ENCODE data around the gene MICAL3.

Gene MICAL3

DNA sequence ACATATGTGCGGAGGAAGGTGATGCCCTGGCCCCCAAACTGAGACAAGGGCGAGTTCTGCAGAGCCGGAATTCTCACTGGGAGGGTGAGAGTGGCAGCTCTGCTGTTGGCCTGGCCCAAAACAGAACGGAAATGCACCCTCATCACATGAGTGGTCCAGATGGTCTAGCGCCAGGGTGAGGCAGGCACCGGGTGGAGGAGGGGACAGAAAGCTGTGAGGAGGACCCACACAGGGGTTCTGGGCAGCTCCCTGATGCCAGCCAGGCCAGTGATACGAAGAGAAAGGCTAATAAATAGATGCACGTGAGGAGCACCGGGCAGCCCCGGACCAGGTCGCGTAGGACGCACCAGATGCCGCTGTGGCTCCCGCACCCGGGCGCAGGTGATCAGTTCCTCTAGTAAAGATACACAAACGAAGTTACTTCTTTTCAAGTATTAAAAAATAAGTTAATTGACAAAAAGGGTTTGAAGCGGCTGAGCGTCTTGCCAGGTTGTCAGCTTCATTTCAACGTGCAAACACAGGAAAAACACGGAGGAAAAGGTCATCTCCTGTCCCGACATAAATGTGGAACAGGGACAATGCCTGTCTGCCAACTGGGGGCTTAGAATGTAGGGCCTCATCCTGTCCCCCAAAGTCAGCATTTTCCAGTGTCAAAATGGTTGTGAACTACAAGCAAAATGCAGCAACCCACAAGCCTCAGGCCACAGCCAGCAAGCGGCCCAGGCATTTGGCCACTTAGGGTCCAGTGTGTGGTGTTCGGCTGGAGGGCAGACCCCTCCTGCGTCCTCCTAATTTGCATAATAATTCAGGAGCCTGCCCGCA is 234.8 kb downstream of the MICAL3 start:
- 96% methylated on average over 27 of the region's 27 CpGs for WGBS, 2 experiments
- no peak overlapping the region for H3K27ac ChIP-seq (ENCODE audit: insufficient read depth, low read depth, low read length, poor library complexity, severe bottlenecking)
- H3K9me3 ChIP-seq (ENCODE audit: control insufficient read depth, low read length) = no peaks in the 10 kb centered on the region
- H3K4me3 ChIP-seq (ENCODE audit: insufficient read depth, low read depth, low read length) = no peak overlapping the region
- H3K36me3 ChIP-seq (ENCODE audit: control insufficient read depth, insufficient read depth, low read length) = peaks cover 3% of the 10 kb centered on the region
- H3K27me3 ChIP-seq (ENCODE audit: control insufficient read depth, insufficient read depth, low read length, poor library complexity, severe bottlenecking) = no peaks in the 10 kb centered on the region
- peaks cover 10% of the 10 kb centered on the region for H3K4me1 ChIP-seq (ENCODE audit: control insufficient read depth, insufficient read depth, low read length)

DNA sequence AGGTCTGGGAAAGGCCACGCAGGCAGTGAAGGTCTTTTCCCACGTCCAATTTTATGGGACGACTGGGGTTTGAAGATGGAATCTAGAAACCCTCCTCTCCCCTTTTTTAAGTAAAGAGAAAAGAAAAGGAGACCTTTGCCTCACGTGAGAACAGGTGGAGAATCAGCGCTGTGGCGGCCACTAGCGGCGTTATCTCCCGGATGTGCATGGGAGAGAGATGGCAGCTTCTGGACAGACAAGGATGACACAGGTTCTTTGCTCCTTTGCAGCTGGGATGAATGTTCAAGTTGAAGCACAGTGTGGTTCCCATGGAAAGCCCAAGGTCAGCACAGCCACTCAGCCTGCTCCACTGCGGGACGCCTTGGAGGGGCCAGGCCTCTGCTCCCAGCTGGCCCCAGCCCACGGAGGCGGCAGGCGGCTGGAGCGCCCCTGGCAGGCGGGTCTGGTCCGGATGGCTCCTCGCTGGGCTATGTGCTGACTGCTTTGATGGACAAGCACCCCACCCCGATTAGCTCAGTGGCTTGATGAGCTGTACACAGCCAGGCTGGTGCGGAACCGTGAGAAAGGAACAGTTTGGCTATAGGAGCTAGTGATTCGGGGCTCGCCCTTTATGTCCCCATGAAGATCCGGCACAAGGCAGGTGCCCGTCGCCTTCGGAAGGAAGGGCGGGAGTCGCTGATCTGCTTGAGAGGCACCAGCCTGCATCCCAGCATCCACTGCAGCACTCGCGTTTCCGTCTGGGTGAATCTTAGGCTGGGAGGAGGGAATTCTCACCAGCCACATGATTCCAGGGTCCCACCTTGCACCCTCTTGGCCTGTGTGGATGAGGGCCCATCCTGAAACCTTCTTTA is 235.6 kb downstream of the MICAL3 start:
- H3K27me3 ChIP-seq (ENCODE audit: control insufficient read depth, insufficient read depth, low read length, poor library complexity, severe bottlenecking) = no peaks in the 10 kb centered on the region
- 94 to 95% methylated on average over 32 of the region's 32 CpGs for WGBS, 2 experiments
- peaks cover 3% of the 10 kb centered on the region for H3K36me3 ChIP-seq (ENCODE audit: control insufficient read depth, insufficient read depth, low read length)
- H3K27ac ChIP-seq (ENCODE audit: insufficient read depth, low read depth, low read length, poor library complexity, severe bottlenecking) = no peak overlapping the region
- no peaks in the 10 kb centered on the region for H3K9me3 ChIP-seq (ENCODE audit: control insufficient read depth, low read length)
- H3K4me1 ChIP-seq (ENCODE audit: control insufficient read depth, insufficient read depth, low read length) = peaks cover 10% of the 10 kb centered on the region
- no peak overlapping the region for H3K4me3 ChIP-seq (ENCODE audit: insufficient read depth, low read depth, low read length)

DNA sequence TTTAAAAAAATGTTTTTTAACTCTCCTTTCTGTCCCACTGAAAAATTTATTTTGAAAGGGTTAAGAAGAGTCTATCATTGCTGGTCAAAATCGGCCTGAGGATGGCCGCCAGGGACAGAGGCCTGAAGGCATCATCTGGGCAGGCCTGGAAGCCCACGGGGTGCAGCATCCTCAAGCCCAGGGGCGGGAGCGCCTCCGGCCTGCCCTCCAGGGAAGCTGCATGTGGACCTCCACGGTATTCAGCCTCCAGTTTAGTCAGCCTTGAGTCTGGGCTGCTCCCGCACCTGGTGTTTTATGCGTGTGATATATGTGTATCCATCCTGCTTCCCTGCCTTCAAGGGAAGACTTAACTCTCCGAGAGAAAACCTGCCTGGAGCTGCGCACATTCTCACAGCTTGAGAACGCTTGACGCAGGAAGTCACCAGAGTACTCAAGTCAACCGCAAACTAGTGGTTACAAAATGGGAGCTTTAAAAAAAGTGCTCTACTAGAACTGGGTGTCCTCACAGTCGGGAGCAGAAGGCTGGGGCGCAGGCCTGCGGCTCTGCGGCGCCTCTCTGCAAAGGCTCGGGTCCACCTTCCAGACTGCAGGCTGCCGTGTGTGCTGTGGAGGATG is 236.5 kb downstream of the MICAL3 start:
- H3K27ac ChIP-seq (ENCODE audit: insufficient read depth, low read depth, low read length, poor library complexity, severe bottlenecking) = no peak overlapping the region
- 95% methylated on average over 21 of the region's 21 CpGs for WGBS, 2 experiments
- H3K9me3 ChIP-seq (ENCODE audit: control insufficient read depth, low read length) = no peaks in the 10 kb centered on the region
- peaks cover 3% of the 10 kb centered on the region for H3K36me3 ChIP-seq (ENCODE audit: control insufficient read depth, insufficient read depth, low read length)
- H3K27me3 ChIP-seq (ENCODE audit: control insufficient read depth, insufficient read depth, low read length, poor library complexity, severe bottlenecking) = no peaks in the 10 kb centered on the region
- H3K4me1 ChIP-seq (ENCODE audit: control insufficient read depth, insufficient read depth, low read length) = peaks cover 10% of the 10 kb centered on the region
- no peak overlapping the region for H3K4me3 ChIP-seq (ENCODE audit: insufficient read depth, low read depth, low read length)

DNA sequence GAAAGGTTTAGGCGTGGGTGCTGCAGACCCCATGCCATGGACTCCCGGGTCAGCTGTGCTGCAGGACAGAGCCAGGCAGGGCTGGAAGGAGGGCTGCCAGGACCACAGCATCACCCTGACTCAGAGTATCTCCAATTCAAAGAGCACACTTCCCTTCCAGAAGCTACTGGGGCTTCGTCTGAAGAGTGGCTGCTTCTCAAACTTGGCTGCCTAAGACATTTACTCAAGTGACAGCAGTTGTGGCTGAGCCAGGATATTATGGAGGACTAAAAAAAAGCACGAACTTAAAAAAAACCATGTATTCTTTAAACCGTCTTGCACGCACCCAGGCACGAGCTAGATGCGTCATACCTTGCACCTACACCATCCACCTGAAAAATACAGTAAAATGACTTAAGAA is 237.1 kb downstream of the MICAL3 start:
- H3K27me3 ChIP-seq (ENCODE audit: control insufficient read depth, insufficient read depth, low read length, poor library complexity, severe bottlenecking) = no peaks in the 10 kb centered on the region
- no peak overlapping the region for H3K4me3 ChIP-seq (ENCODE audit: insufficient read depth, low read depth, low read length)
- H3K4me1 ChIP-seq (ENCODE audit: control insufficient read depth, insufficient read depth, low read length) = peaks cover 10% of the 10 kb centered on the region
- no peaks in the 10 kb centered on the region for H3K9me3 ChIP-seq (ENCODE audit: control insufficient read depth, low read length)
- H3K27ac ChIP-seq (ENCODE audit: insufficient read depth, low read depth, low read length, poor library complexity, severe bottlenecking) = peak overlapping the region; percentile 91
- 84 to 87% methylated on average over 8 of the region's 8 CpGs for WGBS, 2 experiments
- peaks cover 3% of the 10 kb centered on the region for H3K36me3 ChIP-seq (ENCODE audit: control insufficient read depth, insufficient read depth, low read length)

DNA sequence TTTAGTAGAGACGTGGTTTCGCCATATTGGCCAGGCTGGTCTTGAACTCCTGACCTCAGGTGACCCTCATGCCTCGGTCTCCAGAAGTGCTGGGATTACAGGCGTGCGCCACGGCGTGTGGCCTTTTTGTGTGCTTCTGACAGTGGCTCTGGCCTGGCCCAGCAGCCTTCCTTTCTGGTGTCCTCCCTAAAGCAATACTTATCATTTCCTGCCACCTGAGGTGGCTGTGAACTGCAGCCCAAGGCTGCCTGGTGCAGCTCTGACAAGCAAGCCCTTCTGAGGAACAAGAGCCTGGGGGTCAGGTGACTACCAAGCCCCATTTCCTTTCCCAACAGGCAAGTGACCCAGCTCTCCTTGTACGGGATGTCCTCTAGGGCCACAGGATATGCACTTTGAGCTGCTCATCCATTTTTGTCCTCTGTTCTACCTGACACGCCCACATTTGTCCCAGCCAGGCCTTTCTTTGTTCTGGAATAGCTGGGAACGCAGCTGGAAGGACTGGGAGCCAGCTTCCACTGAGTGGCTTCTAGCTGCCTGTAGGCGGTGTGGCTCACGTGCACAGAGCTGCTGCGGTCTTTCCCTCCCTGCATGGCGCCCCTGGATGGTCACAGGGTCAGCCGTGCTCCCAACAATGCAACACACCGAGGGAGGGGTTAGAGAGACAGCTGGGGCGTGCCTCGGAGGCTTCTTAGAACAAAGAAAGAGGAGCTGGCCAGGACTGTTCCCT is 237.8 kb downstream of the MICAL3 start:
- Histone ChIP-seq H3K4me3 (ENCODE audit: insufficient read depth, low read depth, low read length) (no peak overlapping the region), H3K36me3 (ENCODE audit: control insufficient read depth, insufficient read depth, low read length) (peaks cover 3% of the 10 kb centered on the region), H3K4me1 (ENCODE audit: control insufficient read depth, insufficient read depth, low read length) (peaks cover 10% of the 10 kb centered on the region), H3K27me3 (ENCODE audit: control insufficient read depth, insufficient read depth, low read length, poor library complexity, severe bottlenecking) (no peaks in the 10 kb centered on the region), H3K9me3 (ENCODE audit: control insufficient read depth, low read length) (no peaks in the 10 kb centered on the region), H3K27ac (ENCODE audit: insufficient read depth, low read depth, low read length, poor library complexity, severe bottlenecking) (peak overlapping the region; percentile 91)
- 54 to 55% methylated on average over 18 of the region's 18 CpGs for WGBS, 2 experiments

DNA sequence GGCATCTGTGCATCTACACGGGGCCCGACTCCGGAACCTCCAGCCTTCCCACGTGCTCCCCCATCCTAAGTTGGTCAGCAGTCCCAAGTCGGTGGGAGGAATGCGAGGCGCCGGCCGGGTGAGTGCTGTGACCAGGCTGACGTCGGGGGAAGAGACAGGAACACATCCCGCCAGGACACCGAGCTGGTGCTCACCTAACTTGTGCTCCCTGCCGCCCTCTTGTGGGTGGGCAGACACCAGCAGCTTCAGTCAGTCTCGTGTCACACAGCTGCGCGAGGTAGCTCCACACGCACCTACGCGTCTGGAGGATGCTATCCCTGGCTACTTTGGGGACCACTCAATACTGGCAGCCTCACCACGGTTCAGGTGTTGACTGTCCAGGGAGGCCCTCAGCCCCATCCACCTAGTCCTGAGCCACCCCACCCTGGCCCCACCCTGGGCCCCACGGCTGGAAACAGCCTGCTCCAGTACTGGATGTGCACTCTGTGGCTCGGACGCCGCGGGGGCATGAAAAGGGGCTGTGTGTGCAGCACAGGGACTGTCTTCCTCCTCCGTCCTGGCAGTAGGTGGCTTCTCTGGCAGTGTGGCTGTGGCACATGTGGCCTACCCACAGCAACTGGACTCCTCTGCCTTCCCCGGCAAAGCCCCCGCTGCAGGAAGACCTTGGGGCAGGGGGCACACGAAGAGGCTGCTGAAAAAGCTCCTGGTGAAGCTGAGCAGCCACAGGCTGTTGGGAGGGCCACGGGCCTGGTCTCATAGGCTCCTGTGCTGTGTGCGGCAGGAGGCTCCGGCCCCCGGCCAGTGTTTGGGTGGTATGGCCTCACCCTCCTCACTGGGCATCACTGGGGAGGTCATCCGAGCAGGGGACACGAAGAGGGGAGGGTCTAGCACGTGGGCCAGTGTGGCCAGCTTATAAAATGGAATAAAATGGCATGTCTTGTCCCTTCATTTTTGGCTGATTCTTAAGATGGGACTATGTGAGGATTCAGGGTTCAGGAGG is 238.9 kb downstream of the MICAL3 start:
- Histone ChIP-seq H3K27me3 (ENCODE audit: control insufficient read depth, insufficient read depth, low read length, poor library complexity, severe bottlenecking) (no peaks in the 10 kb centered on the region), H3K4me3 (ENCODE audit: insufficient read depth, low read depth, low read length) (no peak overlapping the region), H3K36me3 (ENCODE audit: control insufficient read depth, insufficient read depth, low read length) (peaks cover 3% of the 10 kb centered on the region), H3K9me3 (ENCODE audit: control insufficient read depth, low read length) (no peaks in the 10 kb centered on the region), H3K4me1 (ENCODE audit: control insufficient read depth, insufficient read depth, low read length) (peaks cover 15% of the 10 kb centered on the region), H3K27ac (ENCODE audit: insufficient read depth, low read depth, low read length, poor library complexity, severe bottlenecking) (no peak overlapping the region)
- WGBS, 2 experiments = 84 to 85% methylated on average over 37 of the region's 37 CpGs

DNA sequence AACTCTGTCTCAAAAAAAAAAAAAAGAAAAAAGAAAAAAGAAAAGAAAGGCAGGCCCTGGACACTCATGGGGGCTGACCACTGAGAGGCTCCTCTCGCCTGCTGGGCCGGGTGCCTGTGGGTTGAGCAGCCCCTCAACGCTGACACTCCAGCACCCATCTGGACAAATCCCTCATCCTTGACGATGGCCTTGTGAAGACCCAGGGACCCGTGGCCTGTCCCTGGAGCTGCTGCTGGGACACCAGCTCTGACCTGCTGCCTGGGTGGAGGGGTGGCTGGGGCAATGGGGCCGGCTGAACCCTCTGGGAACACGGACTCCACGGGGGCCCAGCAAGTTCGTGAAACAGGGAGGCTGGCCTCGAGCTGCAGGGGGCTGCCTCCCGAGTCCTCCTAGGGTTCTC is 239.6 kb downstream of the MICAL3 start:
- Histone ChIP-seq H3K4me3 (ENCODE audit: insufficient read depth, low read depth, low read length) (no peak overlapping the region), H3K27me3 (ENCODE audit: control insufficient read depth, insufficient read depth, low read length, poor library complexity, severe bottlenecking) (no peaks in the 10 kb centered on the region), H3K36me3 (ENCODE audit: control insufficient read depth, insufficient read depth, low read length) (peaks cover 3% of the 10 kb centered on the region), H3K27ac (ENCODE audit: insufficient read depth, low read depth, low read length, poor library complexity, severe bottlenecking) (no peak overlapping the region), H3K9me3 (ENCODE audit: control insufficient read depth, low read length) (no peaks in the 10 kb centered on the region), H3K4me1 (ENCODE audit: control insufficient read depth, insufficient read depth, low read length) (peaks cover 15% of the 10 kb centered on the region)
- 93% methylated on average over 11 of the region's 11 CpGs for WGBS, 2 experiments

DNA sequence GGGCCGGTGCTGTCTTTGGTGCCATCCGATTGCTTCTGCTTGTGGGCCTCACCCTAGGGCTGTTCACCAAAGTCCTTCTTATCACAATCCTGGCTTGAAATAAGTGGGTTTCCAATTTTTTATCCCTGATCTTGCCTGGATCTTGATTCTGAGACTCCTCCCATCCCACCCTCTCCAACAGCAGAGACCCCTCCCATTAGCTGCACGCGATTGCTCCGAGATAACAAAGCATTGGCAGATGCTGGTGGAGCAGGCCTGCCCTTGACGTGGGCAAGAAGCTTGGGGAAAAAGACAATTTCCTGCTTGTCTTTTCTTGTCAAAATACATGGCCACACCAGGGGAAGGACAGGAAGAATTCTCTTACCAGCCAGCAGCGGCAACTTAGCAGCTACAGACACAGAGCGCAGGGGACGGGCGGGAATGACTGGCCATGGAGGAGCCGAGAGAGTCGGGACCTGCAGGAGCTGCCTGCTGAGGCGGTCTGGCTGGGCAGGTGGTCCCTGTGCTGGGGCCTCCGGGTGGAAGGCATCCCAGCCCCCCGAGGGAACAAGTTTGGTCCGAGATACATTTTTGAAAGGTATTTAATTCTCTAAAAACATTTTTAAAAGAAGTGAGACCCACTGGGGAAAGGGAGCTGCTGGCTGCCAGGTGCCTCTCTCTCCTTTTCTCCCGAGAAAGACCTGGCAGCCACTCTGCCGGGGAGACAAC is 240.4 kb downstream of the MICAL3 start:
- Histone ChIP-seq H3K27me3 (ENCODE audit: control insufficient read depth, insufficient read depth, low read length, poor library complexity, severe bottlenecking) (no peaks in the 10 kb centered on the region), H3K36me3 (ENCODE audit: control insufficient read depth, insufficient read depth, low read length) (peaks cover 3% of the 10 kb centered on the region), H3K4me1 (ENCODE audit: control insufficient read depth, insufficient read depth, low read length) (peaks cover 15% of the 10 kb centered on the region), H3K9me3 (ENCODE audit: control insufficient read depth, low read length) (no peaks in the 10 kb centered on the region), H3K27ac (ENCODE audit: insufficient read depth, low read depth, low read length, poor library complexity, severe bottlenecking) (no peak overlapping the region), H3K4me3 (ENCODE audit: insufficient read depth, low read depth, low read length) (no peak overlapping the region)
- WGBS, 2 experiments = 87 to 88% methylated on average over 18 of the region's 18 CpGs
